MM.1S (cell line): ENCODE results near the gene DTYMK.

Source experiments
- CTCF ChIP-seq: fragments of 300-600 bp; sonication (generic); IDR thresholded peaks from 2 replicates; pipeline ENCODE4 v1.5.1; 2016; ENCODE audit warnings: antibody characterized with exemption, low read length, mixed read lengths
- EZH2 ChIP-seq: fragments of 300-600 bp; sonication (generic); optimal IDR thresholded peaks from 2 replicates; pipeline ENCODE3; 2017; ENCODE audit warnings: low read depth, mild to moderate bottlenecking, antibody characterized with exemption, low read length, mixed read lengths

- no peak for TF ChIP-seq CTCF
- TF ChIP-seq EZH2 = no peak
Observed at GRCh38 chr2:241649404-241649803, 37.2 kb downstream of the DTYMK start.
